Fibroblast of villous mesenchyme (primary cell): ENCODE measurements around the gene C7orf57. TPM values are rescaled to one million over a fixed set of nuclear protein-coding genes. Genes with fewer than 3 reads are reported as not detected.
"Not testable (repeated sequence)": the region's sequence is repeated elsewhere in the genome, so short reads cannot be mapped to it uniquely, and the experiment has no call there.

Experiments
- DNase-seq: peaks from one replicate; pipeline ENCODE4 v3.0.0-alpha.2; 2010; ENCODE audit warnings: low read depth
- H3K4me3 ChIP-seq: 2 replicates; pipeline ENCODE4 v1.5.1; 2011; ENCODE audit warnings: low read depth, mild to moderate bottlenecking, low read length
- CTCF ChIP-seq: IDR thresholded peaks from 2 replicates; pipeline ENCODE4 v1.5.1; 2012; ENCODE audit warnings: low read depth, mild to moderate bottlenecking, low read length; ENCODE audit not compliant: insufficient read depth
- total RNA-seq: library from RNA; depleted of rRNA; stranded (reverse); fragments of >200 nt; gene quantifications from 2 replicates; pipeline ENCODE4 v1.2.3, GENCODE V29; 2012

Gene C7orf57
- total RNA-seq = under 0.01 and 0.43 TPM in 2 replicates

GRCh38 chr7:48035301-48035966 is at the start of gene C7orf57:
Gene C7orf57 (plus strand): TSS chr7:48035543. CDS start chr7:48036309, 766 bp downstream.
- TF ChIP-seq CTCF = no peak
- DNase-seq = peak; percentile 86
- peak within 1 kb of the TSS; percentile 66 for H3K4me3 ChIP-seq

GRCh38 chr7:47988496-47989386 is 46.6 kb upstream of the C7orf57 start:
- DNase-seq = no peak
- TF ChIP-seq CTCF = peak; percentile 56
- H3K4me3 ChIP-seq = no peak overlapping the region

- not testable (repeated sequence) for DNase-seq, H3K4me3 ChIP-seq
Observed at GRCh38 chr7:47989607-47990400, 45.5 kb upstream of the C7orf57 start.

GRCh38 chr7:47990592-47990991 is 44.8 kb upstream of the C7orf57 start:
- no peak for DNase-seq
- TF ChIP-seq CTCF = no peak
- no peak overlapping the region for H3K4me3 ChIP-seq

GRCh38 chr7:47991270-47991669 is 44.1 kb upstream of the C7orf57 start:
- DNase-seq = no peak
- peak overlapping the region; percentile 57 for H3K4me3 ChIP-seq
- no peak for TF ChIP-seq CTCF

GRCh38 chr7:47991741-47992311 is 43.5 kb upstream of the C7orf57 start:
- peak; percentile 86 for DNase-seq
- H3K4me3 ChIP-seq = peak overlapping the region; percentile 57
- TF ChIP-seq CTCF = peak; percentile 74
